Heart left ventricle (tissue), 16 donors: Measurements from ENCODE around the gene PCYT1A. TPM values are rescaled to one million over a fixed set of nuclear protein-coding genes. Genes with fewer than 3 reads are reported as not detected.
"Not testable (repeated sequence)": the region's sequence is repeated elsewhere in the genome, so short reads cannot be mapped to it uniquely, and the experiment has no call there.

Experiments used
- ATAC-seq, 4 donors: fragments of 200-7000 bp; cut with Tn5 transposase; one replicate each; pipeline ENCODE4 v1.9.1; 2020 to 2022; ENCODE audit warnings: moderate library complexity in 4 of 4, mild to moderate bottlenecking in 3 of 4, moderate number of reproducible peaks in 1 of 4
- DNase-seq, 5 donors: peaks; one replicate each; pipeline ENCODE4 v3.0.0-alpha.2; 2020
- H3K27ac ChIP-seq, 12 donors: fragments of 200-600 bp; sonication (generic) in 4 of 12; one replicate each; pipeline versions ENCODE4 v1.5.0 to v1.8.0; 2016 to 2022; ENCODE audit warnings: mild to moderate bottlenecking in 2 of 12
- H3K27me3 ChIP-seq, 9 donors: fragments of 200-600 bp; sonication (generic) in 2 of 9; one replicate each; pipeline versions ENCODE4 v1.5.1 to v1.8.0; 2016 to 2022; ENCODE audit warnings: mild to moderate bottlenecking in 3 of 9
- H3K36me3 ChIP-seq, 9 donors: fragments of 200-600 bp; sonication (generic) in 2 of 9; one replicate each; pipeline versions ENCODE4 v1.5.0 to v1.8.0; 2018 to 2022; ENCODE audit warnings: mild to moderate bottlenecking in 2 of 9
- H3K4me1 ChIP-seq, 12 donors: fragments of 200-600 bp; sonication (generic) in 4 of 12; one replicate each; pipeline versions ENCODE4 v1.5.0 to v1.8.0; 2016 to 2022; ENCODE audit warnings: mild to moderate bottlenecking in 3 of 12
- H3K4me3 ChIP-seq, 12 donors: fragments of 200-600 bp; sonication (generic) in 4 of 12; one replicate each; pipeline versions ENCODE4 v1.5.0 to v1.8.0; 2017 to 2022; ENCODE audit warnings: mild to moderate bottlenecking in 9 of 12, moderate library complexity in 4 of 12
- H3K9me3 ChIP-seq, 12 donors: fragments of 200-600 bp; sonication (generic) in 4 of 12; one replicate each; pipeline versions ENCODE4 v1.5.0 to v1.8.0; 2016 to 2022; ENCODE audit warnings: mild to moderate bottlenecking in 1 of 12
- POLR2A ChIP-seq, 2 donors: fragments of 450-650 bp; IDR thresholded peaks; one replicate each; pipeline ENCODE4 v1.6.1; 2017; ENCODE audit warnings: antibody characterized with exemption in 2 of 2, mild to moderate bottlenecking in 2 of 2, moderate library complexity in 2 of 2
- WGBS, 4 donors: extraction: QIAGEN DNeasy Blood & Tissue Kit in 2 of 4; methylation state at CpG; one replicate each; pipeline versions ENCODE4 v1.1.5 to v1.1.7; 2013 to 2018; 5-methylcytosine and 5-hydroxymethylcytosine counted together
- intact Hi-C, 10 donors: fragments of 100-400 bp; cut with DNase I; formaldehyde crosslinking; loops; one replicate each; pipeline versions ENCODE4 v1.11.1 to v1.14.2; 2022
- polyA plus RNA-seq, 2 donors: library from polyadenylated mRNA; stranded (reverse); fragments of 200-250 nt; gene quantifications; one replicate each; pipeline ENCODE4 v1.2.3, GENCODE V29; 2013
- total RNA-seq, 9 donors: library from RNA; depleted of rRNA in 2 of 9; stranded (reverse); fragments of >200 nt in 2 of 9; fragmentation: NEBNext Ultra II Directional in 3 of 9; extraction: Animal tissue kit (Norgen Biotek cat#: 25700) in 3 of 9; gene quantifications; one replicate each; pipeline versions ENCODE4 v1.1.0 to v1.2.4, GENCODE V29; 2016 to 2023
- TF ChIP-seq, protein P1 (sequence below), 12 donors: fragments of 200-600 bp; sonication (generic) in 4 of 12; IDR thresholded peaks; one replicate each; pipeline versions ENCODE4 v1.5.0 to v1.8.0; 2018 to 2022; ENCODE audit warnings: antibody characterized with exemption in 12 of 12, mild to moderate bottlenecking in 5 of 12
- donor health status: ischemic (EF 13 %, LVEDD 7.1; RV severe dilation, severe dysfunction).
- donor health status: healthy with polysubstance abuse.
- donor health status: DM: no; HTN: yes; CAD: no.
- donor health status: DM: no; HTN: no; CAD: no.
- donor health status: ischemic (EF 25% LVEDD 6.9; RV normal size, moderate dysfunction).
- donor health status: ischemic (EF 25% LVEDD 5.7; RV mildly dilated, moderate dysfunction).
- donor health status: healthy.
- donor health status: DM: yes; HTN: yes; CAD: no.
- donor health status: ischemic (EF 35%, LVEDD 5.7; RV mildly dilated, moderate dysfunction).
- donor health status: nonischemic (EF 11% LVEDD 7.7; RV severe dilation, severe dysfunction).
- donor health status: DM: yes; HTN: yes; CAD: no.
- donor health status: PGD.
- donor health status: ischemic (EF 29% LVEDD 5.4; RV normal size, mild dysfunction).
- donor health status: nonischemic (EF 23%, LVEDD 6.1; RV moderate dilation, normal function).

The PCYT1A gene
- total and polyA plus RNA-seq, 11 donors, result 29.4 to 149 (median 105) TPM

DNA sequence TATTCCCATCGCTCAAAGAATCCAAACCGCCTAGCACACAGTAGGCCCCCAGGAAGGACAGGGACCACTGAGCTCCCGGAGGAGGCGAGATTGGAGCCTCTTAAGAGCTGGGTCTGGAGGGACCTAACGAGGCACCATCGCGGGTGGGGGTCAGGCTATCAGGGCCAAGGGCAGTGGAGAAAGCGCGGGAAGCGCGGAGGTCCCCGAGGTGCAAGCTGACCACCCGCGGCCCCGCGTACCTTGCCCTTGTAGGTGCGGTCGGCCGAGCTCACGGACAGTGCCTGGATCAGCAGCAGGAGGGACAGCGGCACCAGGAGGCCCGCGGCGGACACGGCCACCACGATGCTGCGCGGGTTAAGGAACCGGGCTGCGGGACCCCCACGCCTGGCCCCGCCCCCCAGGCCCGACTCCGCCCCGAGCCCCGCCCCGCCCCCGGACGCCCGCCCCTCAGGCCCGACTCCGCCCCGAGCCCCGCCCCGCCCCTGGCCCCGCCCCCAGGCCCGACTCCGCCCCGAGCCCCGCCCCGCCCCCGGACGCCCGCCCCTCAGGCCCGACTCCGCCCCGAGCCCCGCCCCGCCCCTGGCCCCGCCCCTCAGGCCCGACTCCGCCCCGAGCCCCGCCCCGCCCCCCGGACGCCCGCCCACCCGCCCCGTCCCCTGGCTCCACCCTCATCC, 80.2 kb downstream of the PCYT1A start:
- Histone ChIP-seq H3K27ac (no peak overlapping the region), H3K4me1 (peaks cover 0 to 10% (median 0%) of the 10 kb centered on the region in 12 donors), H3K4me3 (peak overlapping the region in 6 of 12 donors; percentile 14 to 37 (median 21)), H3K36me3 (no peaks in the 10 kb centered on the region), H3K27me3 (peaks cover 0 to 6% (median 0%) of the 10 kb centered on the region in 9 donors), H3K9me3 (no peaks in the 10 kb centered on the region)
- DNase-seq (peak in 1 of 5 donors; percentile 3), ATAC-seq (peak in 3 of 4 donors; percentile 12 to 49 (median 15))
- intact Hi-C loops, result no loop called here
- TF ChIP-seq POLR2A (IDR thresholded peaks at IDR 0.05), result no peak
- TF ChIP-seq, protein P1, sequence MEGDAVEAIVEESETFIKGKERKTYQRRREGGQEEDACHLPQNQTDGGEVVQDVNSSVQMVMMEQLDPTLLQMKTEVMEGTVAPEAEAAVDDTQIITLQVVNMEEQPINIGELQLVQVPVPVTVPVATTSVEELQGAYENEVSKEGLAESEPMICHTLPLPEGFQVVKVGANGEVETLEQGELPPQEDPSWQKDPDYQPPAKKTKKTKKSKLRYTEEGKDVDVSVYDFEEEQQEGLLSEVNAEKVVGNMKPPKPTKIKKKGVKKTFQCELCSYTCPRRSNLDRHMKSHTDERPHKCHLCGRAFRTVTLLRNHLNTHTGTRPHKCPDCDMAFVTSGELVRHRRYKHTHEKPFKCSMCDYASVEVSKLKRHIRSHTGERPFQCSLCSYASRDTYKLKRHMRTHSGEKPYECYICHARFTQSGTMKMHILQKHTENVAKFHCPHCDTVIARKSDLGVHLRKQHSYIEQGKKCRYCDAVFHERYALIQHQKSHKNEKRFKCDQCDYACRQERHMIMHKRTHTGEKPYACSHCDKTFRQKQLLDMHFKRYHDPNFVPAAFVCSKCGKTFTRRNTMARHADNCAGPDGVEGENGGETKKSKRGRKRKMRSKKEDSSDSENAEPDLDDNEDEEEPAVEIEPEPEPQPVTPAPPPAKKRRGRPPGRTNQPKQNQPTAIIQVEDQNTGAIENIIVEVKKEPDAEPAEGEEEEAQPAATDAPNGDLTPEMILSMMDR (IDR thresholded peaks at IDR 0.05), result no peak
- WGBS, 4 donors, result 9 to 35% (median 17%) methylated on average over 10 to 61 of the region's 70 CpGs

DNA sequence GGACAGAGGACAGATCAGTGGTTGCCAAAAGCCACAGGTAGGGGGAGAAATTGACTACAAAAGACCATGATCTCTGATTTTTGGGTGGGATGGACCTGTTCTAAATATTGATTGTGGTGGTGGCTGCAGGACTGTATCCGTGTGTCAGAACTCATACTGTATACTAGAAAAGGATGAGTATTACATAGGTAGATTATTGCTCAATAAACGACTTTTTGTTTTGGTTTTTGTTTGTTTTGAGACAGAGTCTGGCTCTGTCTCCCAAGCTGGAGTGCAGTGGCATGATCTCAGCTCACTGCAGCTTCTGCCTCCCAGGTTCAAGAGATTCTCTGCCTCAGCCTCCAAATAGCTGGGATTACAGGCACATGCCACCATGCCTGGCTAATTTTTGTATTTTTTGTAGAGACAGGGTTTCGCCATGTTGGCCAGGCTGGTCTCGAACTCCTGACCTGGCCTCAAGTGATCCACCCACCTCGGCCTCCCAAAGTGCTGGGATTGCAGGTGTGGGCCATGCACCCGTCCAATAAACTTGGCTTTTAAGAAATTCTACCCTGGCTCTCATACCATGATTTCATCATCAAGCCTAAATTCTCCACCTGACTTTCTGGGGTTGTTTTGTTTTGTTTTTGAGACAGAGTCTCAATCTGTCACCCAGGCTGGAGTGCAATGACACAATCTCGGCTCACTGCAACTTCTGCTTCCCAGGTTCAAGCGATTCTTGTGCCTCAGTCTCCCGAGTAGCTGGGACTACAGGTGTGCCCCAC, 81.9 kb downstream of the PCYT1A start:
- DNase-seq, result peak in 1 of 5 donors; percentile 13
- intact Hi-C loops, result not testable (repeated sequence)

DNA sequence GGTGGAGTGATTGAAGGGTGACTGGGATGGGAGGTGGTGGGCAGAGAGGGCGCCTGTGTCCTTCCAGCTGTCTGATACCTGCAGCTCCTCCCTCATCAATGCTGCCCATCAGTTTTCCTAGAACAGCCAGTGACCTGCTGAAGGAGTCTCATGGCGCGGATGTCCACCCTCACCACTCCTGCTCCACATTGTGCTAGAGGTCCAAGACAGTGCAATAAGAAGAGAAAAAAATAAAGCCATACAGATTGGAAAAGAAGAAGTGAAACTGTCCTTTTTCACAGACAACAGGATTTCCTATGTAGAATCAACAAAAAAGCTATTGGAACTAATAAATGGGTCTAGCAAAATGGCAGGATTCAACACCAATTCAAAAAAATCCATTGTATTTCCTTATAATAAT, 83.7 kb downstream of the PCYT1A start:
- 77 to 84% (median 83%) methylated on average over 3 of the region's 3 CpGs for WGBS, 4 donors
- peaks cover 0 to 6% (median 0%) of the 10 kb centered on the region in 9 donors for H3K27me3 ChIP-seq
- intact Hi-C loops, result no loop called here

More for the DNA sequence above, 81.9 kb downstream of the PCYT1A start:
- not testable (repeated sequence) for H3K36me3 ChIP-seq, H3K9me3 ChIP-seq, H3K27me3 ChIP-seq, H3K27ac ChIP-seq, ATAC-seq, H3K4me1 ChIP-seq, H3K4me3 ChIP-seq
- 89 to 93% (median 91%) methylated on average over 9 of the region's 9 CpGs for WGBS, 4 donors

DNA sequence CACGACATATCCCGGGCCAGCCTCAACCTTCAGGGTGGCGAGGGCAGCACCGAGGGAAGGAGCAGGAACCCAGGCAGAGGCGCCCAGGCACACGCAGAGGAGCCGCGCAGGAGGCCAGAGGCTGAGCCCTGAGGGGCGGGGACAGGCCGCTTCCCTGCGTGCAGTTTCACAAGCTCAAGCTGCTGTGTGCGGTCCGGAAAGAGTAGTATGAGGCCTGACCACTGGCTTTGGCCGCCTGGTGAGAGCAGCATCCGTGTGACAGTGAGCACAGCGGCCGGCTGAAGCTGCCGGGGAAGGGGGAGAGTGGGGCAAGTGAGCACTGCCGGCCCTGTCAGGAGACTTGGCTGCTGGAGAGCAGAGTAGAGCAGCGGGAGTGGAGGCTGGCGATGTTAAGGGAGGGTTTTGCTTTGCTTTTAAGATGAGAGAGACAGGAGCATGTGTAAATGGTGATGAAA, 85.0 kb downstream of the PCYT1A start:
- peak in 3 of 5 donors; percentile 56 to 77 (median 76) for DNase-seq
- intact Hi-C loops, result no loop called here
- 52 to 70% (median 62%) methylated on average over 21 of the region's 21 CpGs for WGBS, 4 donors
- H3K27me3 ChIP-seq, result no peaks in the 10 kb centered on the region
- peaks cover 0 to 5% (median 0%) of the 10 kb centered on the region in 12 donors for H3K4me1 ChIP-seq
- ATAC-seq, result peak in 3 of 4 donors; percentile 57 to 78 (median 68)
- no peak for TF ChIP-seq POLR2A (IDR thresholded peaks at IDR 0.05)
- TF ChIP-seq, protein P1 (IDR thresholded peaks at IDR 0.05), result no peak
- H3K9me3 ChIP-seq, result no peaks in the 10 kb centered on the region
- no peaks in the 10 kb centered on the region for H3K36me3 ChIP-seq
- H3K27ac ChIP-seq, result peak overlapping the region in 2 of 12 donors; percentile 8 to 46
- H3K4me3 ChIP-seq, result peak overlapping the region in 1 of 12 donors; percentile 22

More for the DNA sequence above, 83.7 kb downstream of the PCYT1A start:
- DNase-seq (no peak), ATAC-seq (no peak)
- H3K9me3 ChIP-seq, result no peaks in the 10 kb centered on the region
- no peaks in the 10 kb centered on the region for H3K36me3 ChIP-seq
- no peak overlapping the region for H3K27ac ChIP-seq
- no peak overlapping the region for H3K4me3 ChIP-seq
- peaks cover 0 to 10% (median 0%) of the 10 kb centered on the region in 12 donors for H3K4me1 ChIP-seq
- TF ChIP-seq, protein P1 (IDR thresholded peaks at IDR 0.05), result no peak
- no peak for TF ChIP-seq POLR2A (IDR thresholded peaks at IDR 0.05)
